Measurements from ENCODE around the gene ABRACL.

Gene ABRACL

GRCh38 chr6:138996524-138996923 is 32.0 kb upstream of the ABRACL start:
- ChIA-PET POLR2A (no interaction called here), CTCF (no interaction called here)
- H3K4me1 ChIP-seq (ENCODE audit: control extremely low read depth in 1 of 4, control insufficient read depth in 4 of 4, insufficient read depth in 4 of 4, low read length in 3 of 4): peaks cover 0 to 6% (median 0%) of the 10 kb centered on the region in 4 experiments
- no peaks in the 10 kb centered on the region for H3K9me3 ChIP-seq (ENCODE audit: control extremely low read depth in 1 of 5, control insufficient read depth in 4 of 5, insufficient read depth in 2 of 5, low read depth in 1 of 5, low read length in 4 of 5)
- 60% methylated on average over 1 of the region's 3 CpGs for WGBS (ENCODE audit: insufficient coverage)
- no peak for DNase-seq
- H3K36me3 ChIP-seq (ENCODE audit: control insufficient read depth in 4 of 4, insufficient read depth in 4 of 4, low read length in 3 of 4): no peaks in the 10 kb centered on the region
- no peak overlapping the region for H3K4me3 ChIP-seq (ENCODE audit: control insufficient read depth in 1 of 7, extremely low read depth in 1 of 7, insufficient read depth in 4 of 7, low read depth in 2 of 7, low read length in 6 of 7)
- no peak overlapping the region for H3K27ac ChIP-seq (ENCODE audit: insufficient read depth in 1 of 2, low read depth in 1 of 2, low read length in 2 of 2, poor library complexity in 1 of 2, severe bottlenecking in 2 of 2)
- H3K27me3 ChIP-seq (replicated peaks in 2 of 5; ENCODE audit: control insufficient read depth in 4 of 5, insufficient read depth in 5 of 5, low read length in 4 of 5): no peaks in the 10 kb centered on the region

DNA sequence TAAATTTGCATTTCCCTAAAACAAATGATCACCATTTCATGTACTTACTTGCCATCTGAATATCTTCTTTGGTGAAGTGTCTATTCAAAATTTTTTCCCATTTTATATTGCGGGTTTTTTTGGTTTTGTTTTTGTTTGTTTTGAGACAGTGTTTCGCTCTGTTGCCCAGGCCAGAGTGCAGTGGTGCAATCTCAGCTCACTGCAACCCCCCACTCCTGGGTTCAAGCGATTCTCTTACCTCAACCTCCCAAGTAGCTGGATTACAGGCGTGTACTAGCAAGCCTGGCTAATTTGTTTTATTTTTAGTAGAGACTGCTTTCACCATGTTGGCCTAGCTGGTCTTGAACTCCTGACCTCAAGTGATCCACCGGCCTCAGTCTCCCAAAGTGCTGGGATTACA is 31.4 kb upstream of the ABRACL start:
- DNase-seq: no peak
- no peaks in the 10 kb centered on the region for H3K27me3 ChIP-seq (replicated peaks in 2 of 5; ENCODE audit: control insufficient read depth in 4 of 5, insufficient read depth in 5 of 5, low read length in 4 of 5)
- no peak overlapping the region for H3K4me3 ChIP-seq (ENCODE audit: control insufficient read depth in 1 of 7, extremely low read depth in 1 of 7, insufficient read depth in 4 of 7, low read depth in 2 of 7, low read length in 6 of 7)
- WGBS (ENCODE audit: insufficient coverage): 100% methylated on average over 2 of the region's 5 CpGs
- H3K9me3 ChIP-seq (ENCODE audit: control extremely low read depth in 1 of 5, control insufficient read depth in 4 of 5, insufficient read depth in 2 of 5, low read depth in 1 of 5, low read length in 4 of 5): no peaks in the 10 kb centered on the region
- ChIA-PET POLR2A (no interaction called here), CTCF (no interaction called here)
- H3K27ac ChIP-seq (ENCODE audit: insufficient read depth in 1 of 2, low read depth in 1 of 2, low read length in 2 of 2, poor library complexity in 1 of 2, severe bottlenecking in 2 of 2): no peak overlapping the region
- H3K36me3 ChIP-seq (ENCODE audit: control insufficient read depth in 4 of 4, insufficient read depth in 4 of 4, low read length in 3 of 4): no peaks in the 10 kb centered on the region
- H3K4me1 ChIP-seq (ENCODE audit: control extremely low read depth in 1 of 4, control insufficient read depth in 4 of 4, insufficient read depth in 4 of 4, low read length in 3 of 4): peaks cover 0 to 6% (median 0%) of the 10 kb centered on the region in 4 experiments

DNA sequence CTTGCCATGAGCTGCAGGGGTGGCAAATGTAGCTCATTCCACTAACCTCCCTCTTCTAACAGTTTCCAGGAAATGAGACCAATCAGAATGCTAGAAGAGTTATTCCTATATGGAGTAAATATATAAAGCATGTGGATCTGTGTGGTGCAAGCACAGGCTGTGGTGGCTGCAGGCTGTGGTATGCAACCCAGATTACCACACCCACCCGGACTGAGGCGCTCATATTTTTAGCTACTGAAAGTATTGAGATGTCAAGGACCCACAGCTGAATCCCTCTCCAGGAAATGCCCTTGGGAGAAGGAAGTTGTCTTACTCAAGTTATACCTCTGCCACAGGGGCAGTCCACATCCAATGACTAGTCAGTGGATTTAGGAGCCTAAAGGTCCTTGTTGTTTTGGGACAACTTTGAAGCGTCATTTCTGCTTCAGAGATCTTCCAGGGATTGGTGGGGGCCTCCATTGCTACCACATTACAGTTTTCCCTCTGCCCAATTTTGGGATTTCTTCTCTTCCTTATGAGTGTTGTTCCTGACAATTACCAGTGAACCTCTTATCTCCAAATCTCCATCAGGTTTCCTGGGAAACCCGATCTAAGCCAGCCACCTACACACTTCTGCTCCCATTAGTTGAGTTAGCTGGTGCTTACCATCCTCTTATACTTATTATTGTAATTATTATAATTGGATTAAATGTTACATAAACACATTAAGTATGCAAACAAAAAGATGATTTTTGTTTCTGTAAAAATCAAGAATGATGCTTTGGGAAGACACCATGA is 28.4 kb upstream of the ABRACL start:
- no peak for DNase-seq

GRCh38 chr6:139003751-139004150 is 24.8 kb upstream of the ABRACL start:
- H3K36me3 ChIP-seq (ENCODE audit: control insufficient read depth in 4 of 4, insufficient read depth in 4 of 4, low read length in 3 of 4): no peaks in the 10 kb centered on the region
- no peak overlapping the region for H3K4me3 ChIP-seq (ENCODE audit: control insufficient read depth in 1 of 7, extremely low read depth in 1 of 7, insufficient read depth in 4 of 7, low read depth in 2 of 7, low read length in 6 of 7)
- peaks cover 0 to 3% (median 0%) of the 10 kb centered on the region in 5 experiments for H3K9me3 ChIP-seq (ENCODE audit: control extremely low read depth in 1 of 5, control insufficient read depth in 4 of 5, insufficient read depth in 2 of 5, low read depth in 1 of 5, low read length in 4 of 5)
- H3K4me1 ChIP-seq (ENCODE audit: control extremely low read depth in 1 of 4, control insufficient read depth in 4 of 4, insufficient read depth in 4 of 4, low read length in 3 of 4): peaks cover 0 to 11% (median 0%) of the 10 kb centered on the region in 4 experiments
- ChIA-PET CTCF (no interaction called here), POLR2A (no interaction called here)
- H3K27ac ChIP-seq (ENCODE audit: insufficient read depth in 1 of 2, low read depth in 1 of 2, low read length in 2 of 2, poor library complexity in 1 of 2, severe bottlenecking in 2 of 2): no peak overlapping the region
- DNase-seq: peak in 2 of 3 donors; percentile 29 to 36
- no peaks in the 10 kb centered on the region for H3K27me3 ChIP-seq (replicated peaks in 2 of 5; ENCODE audit: control insufficient read depth in 4 of 5, insufficient read depth in 5 of 5, low read length in 4 of 5)

More for the DNA sequence above, 28.4 kb upstream of the ABRACL start:
- 80% methylated on average over 2 of the region's 4 CpGs for WGBS (ENCODE audit: insufficient coverage)
- ChIA-PET CTCF (no interaction called here), POLR2A (no interaction called here)
- Histone ChIP-seq H3K9me3 (ENCODE audit: control extremely low read depth in 1 of 5, control insufficient read depth in 4 of 5, insufficient read depth in 2 of 5, low read depth in 1 of 5, low read length in 4 of 5) (no peaks in the 10 kb centered on the region), H3K27ac (ENCODE audit: insufficient read depth in 1 of 2, low read depth in 1 of 2, low read length in 2 of 2, poor library complexity in 1 of 2, severe bottlenecking in 2 of 2) (no peak overlapping the region), H3K4me3 (ENCODE audit: control insufficient read depth in 1 of 7, extremely low read depth in 1 of 7, insufficient read depth in 4 of 7, low read depth in 2 of 7, low read length in 6 of 7) (no peak overlapping the region), H3K27me3 (replicated peaks in 2 of 5; ENCODE audit: control insufficient read depth in 4 of 5, insufficient read depth in 5 of 5, low read length in 4 of 5) (no peaks in the 10 kb centered on the region), H3K36me3 (ENCODE audit: control insufficient read depth in 4 of 4, insufficient read depth in 4 of 4, low read length in 3 of 4) (no peaks in the 10 kb centered on the region), H3K4me1 (ENCODE audit: control extremely low read depth in 1 of 4, control insufficient read depth in 4 of 4, insufficient read depth in 4 of 4, low read length in 3 of 4) (peaks cover 0 to 11% (median 0%) of the 10 kb centered on the region in 4 experiments)

- peaks cover 0 to 4% (median 0%) of the 10 kb centered on the region in 4 experiments for H3K4me1 ChIP-seq (ENCODE audit: control extremely low read depth in 1 of 4, control insufficient read depth in 4 of 4, insufficient read depth in 4 of 4, low read length in 3 of 4)
- DNase-seq: no peak
- H3K27me3 ChIP-seq (replicated peaks in 2 of 5; ENCODE audit: control insufficient read depth in 4 of 5, insufficient read depth in 5 of 5, low read length in 4 of 5): no peaks in the 10 kb centered on the region
- H3K9me3 ChIP-seq (ENCODE audit: control extremely low read depth in 1 of 5, control insufficient read depth in 4 of 5, insufficient read depth in 2 of 5, low read depth in 1 of 5, low read length in 4 of 5): peaks cover 0 to 3% (median 0%) of the 10 kb centered on the region in 5 experiments
- H3K27ac ChIP-seq (ENCODE audit: insufficient read depth in 1 of 2, low read depth in 1 of 2, low read length in 2 of 2, poor library complexity in 1 of 2, severe bottlenecking in 2 of 2): no peak overlapping the region
- H3K4me3 ChIP-seq (ENCODE audit: control insufficient read depth in 1 of 7, extremely low read depth in 1 of 7, insufficient read depth in 4 of 7, low read depth in 2 of 7, low read length in 6 of 7): no peak overlapping the region
- 100% methylated on average over 1 of the region's 3 CpGs for WGBS (ENCODE audit: insufficient coverage)
- no peaks in the 10 kb centered on the region for H3K36me3 ChIP-seq (ENCODE audit: control insufficient read depth in 4 of 4, insufficient read depth in 4 of 4, low read length in 3 of 4)
- POLR2A ChIA-PET: interaction anchor here (0.6 kb wide), 1 partner anchor 76 kb away, joined by 3 read pairs; no protein-coding TSS in a partner anchor
- CTCF ChIA-PET: no interaction called here
These were observed 22.1 kb upstream of the ABRACL start for GRCh38 chr6:139006477-139006876.

DNA sequence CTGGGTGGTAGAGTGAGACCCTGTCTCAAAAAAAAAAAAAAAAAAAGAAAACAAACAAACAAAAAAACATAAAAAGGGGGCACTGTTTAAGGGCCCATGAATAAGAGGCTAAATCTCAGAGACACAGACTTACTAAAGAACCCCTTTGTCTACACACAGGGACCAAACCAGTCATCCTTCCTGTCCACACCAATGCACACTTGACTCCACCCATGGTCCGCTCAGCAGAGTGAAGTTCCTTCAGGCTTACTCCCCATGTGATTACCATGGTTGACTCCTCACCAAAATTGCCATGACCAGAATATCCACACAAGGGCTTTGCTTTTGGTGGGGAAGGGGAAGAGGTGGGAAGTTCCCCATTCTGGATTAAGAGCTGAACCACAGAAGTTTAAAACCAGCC is 21.1 kb upstream of the ABRACL start:
- Histone ChIP-seq H3K4me1 (ENCODE audit: control extremely low read depth in 1 of 4, control insufficient read depth in 4 of 4, insufficient read depth in 4 of 4, low read length in 3 of 4) (peaks cover 0 to 4% (median 0%) of the 10 kb centered on the region in 4 experiments), H3K36me3 (ENCODE audit: control insufficient read depth in 4 of 4, insufficient read depth in 4 of 4, low read length in 3 of 4) (no peaks in the 10 kb centered on the region), H3K27me3 (replicated peaks in 2 of 5; ENCODE audit: control insufficient read depth in 4 of 5, insufficient read depth in 5 of 5, low read length in 4 of 5) (no peaks in the 10 kb centered on the region), H3K27ac (ENCODE audit: insufficient read depth in 1 of 2, low read depth in 1 of 2, low read length in 2 of 2, poor library complexity in 1 of 2, severe bottlenecking in 2 of 2) (no peak overlapping the region), H3K9me3 (ENCODE audit: control extremely low read depth in 1 of 5, control insufficient read depth in 4 of 5, insufficient read depth in 2 of 5, low read depth in 1 of 5, low read length in 4 of 5) (peaks cover 0 to 3% (median 0%) of the 10 kb centered on the region in 5 experiments), H3K4me3 (ENCODE audit: control insufficient read depth in 1 of 7, extremely low read depth in 1 of 7, insufficient read depth in 4 of 7, low read depth in 2 of 7, low read length in 6 of 7) (no peak overlapping the region)
- no CpG with 5 or more reads among the region's 1 CpG for WGBS (ENCODE audit: insufficient coverage)
- no peak for DNase-seq
- ChIA-PET POLR2A (no interaction called here), CTCF (no interaction called here)

GRCh38 chr6:139008117-139008516 is 20.4 kb upstream of the ABRACL start:
- Histone ChIP-seq H3K9me3 (ENCODE audit: control extremely low read depth in 1 of 5, control insufficient read depth in 4 of 5, insufficient read depth in 2 of 5, low read depth in 1 of 5, low read length in 4 of 5) (peaks cover 0 to 3% (median 0%) of the 10 kb centered on the region in 5 experiments), H3K27ac (ENCODE audit: insufficient read depth in 1 of 2, low read depth in 1 of 2, low read length in 2 of 2, poor library complexity in 1 of 2, severe bottlenecking in 2 of 2) (no peak overlapping the region), H3K36me3 (ENCODE audit: control insufficient read depth in 4 of 4, insufficient read depth in 4 of 4, low read length in 3 of 4) (no peaks in the 10 kb centered on the region), H3K27me3 (replicated peaks in 2 of 5; ENCODE audit: control insufficient read depth in 4 of 5, insufficient read depth in 5 of 5, low read length in 4 of 5) (no peaks in the 10 kb centered on the region), H3K4me1 (ENCODE audit: control extremely low read depth in 1 of 4, control insufficient read depth in 4 of 4, insufficient read depth in 4 of 4, low read length in 3 of 4) (peaks cover 0 to 4% (median 0%) of the 10 kb centered on the region in 4 experiments), H3K4me3 (ENCODE audit: control insufficient read depth in 1 of 7, extremely low read depth in 1 of 7, insufficient read depth in 4 of 7, low read depth in 2 of 7, low read length in 6 of 7) (no peak overlapping the region)
- no peak for DNase-seq
- WGBS (ENCODE audit: insufficient coverage): 90% methylated on average over 8 of the region's 9 CpGs
- POLR2A ChIA-PET: no interaction called here
- CTCF ChIA-PET: interaction anchor here (1.0 kb wide), 1 partner anchor 193 kb away, joined by 3 read pairs; no protein-coding TSS in a partner anchor

Measured in common myeloid progenitor, CD34-positive (primary cell).